Loucy (cell line): Measurements from ENCODE around the gene ALB.

Source experiments
- EZH2phosphoT487 ChIP-seq: fragments of 200-600 bp; IDR thresholded peaks from 2 replicates; pipeline ENCODE4 v1.6.1; 2018; ENCODE audit warnings: antibody characterized with exemption, mild to moderate bottlenecking, moderate library complexity, borderline replicate concordance
- TF ChIP-seq, protein P1 (sequence below): fragments of 200-600 bp; sonication (generic); conservative IDR thresholded peaks from 2 replicates; pipeline ENCODE4 v1.5.1; 2014; ENCODE audit warnings: mild to moderate bottlenecking, antibody characterized with exemption, low read length

GRCh38 chr4:73420615-73421014, 16.5 kb downstream of the ALB start:
- TF ChIP-seq, protein P1, sequence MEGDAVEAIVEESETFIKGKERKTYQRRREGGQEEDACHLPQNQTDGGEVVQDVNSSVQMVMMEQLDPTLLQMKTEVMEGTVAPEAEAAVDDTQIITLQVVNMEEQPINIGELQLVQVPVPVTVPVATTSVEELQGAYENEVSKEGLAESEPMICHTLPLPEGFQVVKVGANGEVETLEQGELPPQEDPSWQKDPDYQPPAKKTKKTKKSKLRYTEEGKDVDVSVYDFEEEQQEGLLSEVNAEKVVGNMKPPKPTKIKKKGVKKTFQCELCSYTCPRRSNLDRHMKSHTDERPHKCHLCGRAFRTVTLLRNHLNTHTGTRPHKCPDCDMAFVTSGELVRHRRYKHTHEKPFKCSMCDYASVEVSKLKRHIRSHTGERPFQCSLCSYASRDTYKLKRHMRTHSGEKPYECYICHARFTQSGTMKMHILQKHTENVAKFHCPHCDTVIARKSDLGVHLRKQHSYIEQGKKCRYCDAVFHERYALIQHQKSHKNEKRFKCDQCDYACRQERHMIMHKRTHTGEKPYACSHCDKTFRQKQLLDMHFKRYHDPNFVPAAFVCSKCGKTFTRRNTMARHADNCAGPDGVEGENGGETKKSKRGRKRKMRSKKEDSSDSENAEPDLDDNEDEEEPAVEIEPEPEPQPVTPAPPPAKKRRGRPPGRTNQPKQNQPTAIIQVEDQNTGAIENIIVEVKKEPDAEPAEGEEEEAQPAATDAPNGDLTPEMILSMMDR: no peak
- TF ChIP-seq EZH2phosphoT487: no peak
